Non-pigmented ciliary epithelial cell (primary cell): ENCODE measurements around the gene SLIT1.
A peak's percentile ranks its signal among the peaks of the same experiment; 100 is the strongest.
"Not testable (repeated sequence)": the region's sequence is repeated elsewhere in the genome, so short reads cannot be mapped to it uniquely, and the experiment has no call there.

ENCODE experiments used
- DNase-seq: peaks from one replicate; pipeline ENCODE4 v3.0.0-alpha.2; 2010; ENCODE audit warnings: low read depth

SLIT1 gene

DNA sequence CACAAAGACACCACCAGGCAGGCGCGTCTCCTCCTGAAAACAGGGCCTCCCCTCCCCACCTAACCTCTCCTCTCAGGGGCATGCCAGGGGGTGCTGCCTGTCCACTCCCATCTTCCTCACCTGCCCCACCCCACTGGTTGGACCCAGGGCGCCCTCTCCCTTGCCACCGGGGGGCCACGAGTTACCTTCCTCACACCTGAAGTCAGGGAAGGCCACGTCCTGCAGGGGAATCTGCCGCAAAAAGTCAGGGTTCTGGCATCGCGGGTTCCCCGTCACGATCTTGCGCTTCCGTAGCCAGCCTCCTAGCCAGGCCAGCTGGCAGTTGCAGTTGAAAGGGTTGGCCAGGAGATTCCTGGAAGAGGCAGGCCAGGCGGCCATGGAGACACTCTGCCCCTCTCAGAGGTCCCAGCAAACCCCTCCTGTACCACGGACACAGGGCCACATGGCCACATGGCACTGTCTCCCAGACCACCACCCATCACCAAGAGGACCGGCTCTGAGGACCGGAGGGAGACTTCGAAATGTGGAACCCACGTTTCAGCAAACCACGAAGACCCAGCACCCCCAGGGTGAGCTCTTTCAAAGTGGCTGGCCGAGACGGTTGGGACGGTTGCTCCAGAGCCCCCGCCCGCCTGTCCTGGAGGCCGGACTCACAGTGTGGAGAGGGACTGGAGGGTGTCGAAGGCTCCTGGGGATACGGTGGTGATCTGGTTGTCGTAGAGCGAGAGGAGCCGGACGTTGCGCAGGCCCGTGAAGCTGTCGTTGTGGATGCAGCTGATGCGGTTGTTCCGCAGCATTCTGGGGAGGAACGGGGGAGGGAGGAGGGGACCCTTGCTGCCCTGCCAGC lies 142.8 kb downstream of the SLIT1 start:
- DNase-seq: no peak

DNA sequence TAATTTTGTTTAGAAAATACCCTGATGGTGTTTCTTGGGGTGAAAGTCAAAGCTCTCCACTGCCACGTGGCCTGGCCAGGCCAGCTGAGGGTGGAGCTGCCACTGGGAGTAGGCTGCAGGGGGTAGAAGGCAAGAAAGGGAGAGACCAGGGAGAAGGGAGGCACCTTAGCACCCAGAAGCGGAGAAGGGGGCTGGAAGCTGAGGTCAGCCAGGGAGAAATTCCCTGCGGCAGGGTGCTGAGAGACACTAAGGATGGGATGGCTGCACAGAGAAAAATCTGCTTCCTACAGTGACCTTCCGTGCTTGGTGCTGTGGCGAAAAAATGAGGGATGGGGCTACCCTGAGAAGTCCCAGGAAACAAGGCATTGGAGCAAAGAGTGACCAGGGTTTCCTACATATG lies 143.7 kb downstream of the SLIT1 start:
- DNase-seq: no peak

DNA sequence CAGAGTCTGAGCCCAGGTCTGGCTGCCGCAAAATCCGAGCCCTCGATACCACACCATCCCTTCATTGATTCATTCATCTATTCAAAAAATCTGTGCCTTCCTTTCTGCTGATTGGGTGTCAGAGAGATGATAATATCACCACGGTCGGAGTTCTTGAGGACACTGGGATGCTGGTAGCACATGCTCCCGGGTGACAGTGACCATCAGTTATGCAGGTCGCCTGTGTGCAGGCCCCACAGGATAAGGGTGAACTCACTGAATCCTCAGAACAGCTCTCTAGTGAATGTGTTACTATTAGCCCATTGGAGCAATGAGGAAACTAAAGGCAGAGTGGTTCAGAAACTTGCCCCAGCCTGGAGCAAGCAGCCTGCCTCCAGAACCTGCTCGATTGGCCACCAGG lies 145.1 kb downstream of the SLIT1 start:
- no peak for DNase-seq

DNA sequence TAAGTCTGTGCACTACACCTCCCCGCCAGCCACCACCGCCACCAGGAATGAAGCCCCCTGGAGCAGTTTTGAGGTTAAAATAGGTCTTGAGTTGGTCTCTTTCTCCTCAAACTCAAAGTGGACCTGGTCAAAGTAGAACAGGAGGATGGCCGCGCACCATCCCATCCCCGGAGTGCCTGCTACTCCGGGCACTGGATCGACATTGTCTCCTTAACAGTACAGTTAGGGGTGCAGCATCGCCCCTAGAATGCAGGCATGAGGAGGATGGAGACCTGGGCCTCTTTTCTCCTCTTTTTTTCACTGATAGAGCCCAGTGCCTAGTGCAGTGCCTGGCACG lies 145.5 kb downstream of the SLIT1 start:
- DNase-seq: no peak

DNA sequence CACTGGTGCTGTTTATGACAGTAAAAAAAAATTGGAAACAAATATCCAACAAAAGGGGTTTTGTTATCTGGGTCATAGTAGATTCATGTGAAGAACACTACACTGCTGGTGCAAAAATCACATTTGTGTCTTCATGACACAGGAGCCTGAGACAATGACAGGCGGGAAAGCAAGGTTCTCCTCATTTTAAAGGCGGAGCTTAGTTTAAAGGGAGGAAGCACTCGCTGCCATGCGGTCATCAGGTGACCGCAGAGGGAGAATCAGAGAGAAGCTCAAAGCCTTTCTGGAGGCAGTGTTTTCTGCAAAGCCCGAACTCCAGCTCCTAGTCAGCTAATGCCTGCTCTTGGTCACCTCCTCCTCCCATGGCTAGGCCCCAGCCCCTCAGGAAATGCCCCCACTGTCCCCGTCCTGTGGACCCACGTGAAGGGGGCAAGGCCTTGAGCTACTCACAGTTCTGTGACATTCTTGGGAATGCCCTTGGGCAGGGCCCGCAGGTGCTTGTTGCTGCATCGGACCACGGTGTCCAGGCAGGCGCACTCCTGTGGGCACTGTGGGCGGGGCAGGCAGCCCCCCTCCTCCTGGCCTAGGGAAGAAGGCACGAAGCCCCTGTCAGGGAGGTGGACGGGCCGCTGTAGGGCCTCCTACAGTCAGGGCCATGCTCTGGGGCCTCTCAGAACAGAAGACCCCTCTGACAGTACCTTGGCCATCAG lies 146.1 kb downstream of the SLIT1 start:
- no peak for DNase-seq

DNA sequence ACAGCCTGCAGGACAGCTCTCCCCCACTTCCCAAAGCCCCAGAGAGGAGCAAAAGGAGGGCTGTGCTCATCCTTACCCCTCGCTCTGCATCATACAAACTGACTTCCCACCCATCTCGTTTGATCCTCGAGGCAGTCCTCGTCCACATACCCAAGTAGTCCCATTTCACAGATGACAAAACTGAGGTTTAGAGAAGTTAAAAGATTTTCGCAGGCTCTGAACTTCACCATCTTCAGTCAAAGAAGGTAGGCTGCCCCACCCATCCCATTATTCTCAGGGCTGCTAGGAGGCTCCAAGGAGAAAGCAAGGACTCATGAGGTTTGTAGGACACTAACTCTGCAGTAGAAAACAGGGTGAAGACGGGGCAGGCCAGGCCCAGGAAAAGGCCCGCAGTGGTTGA lies 147.1 kb downstream of the SLIT1 start:
- no peak for DNase-seq

DNA sequence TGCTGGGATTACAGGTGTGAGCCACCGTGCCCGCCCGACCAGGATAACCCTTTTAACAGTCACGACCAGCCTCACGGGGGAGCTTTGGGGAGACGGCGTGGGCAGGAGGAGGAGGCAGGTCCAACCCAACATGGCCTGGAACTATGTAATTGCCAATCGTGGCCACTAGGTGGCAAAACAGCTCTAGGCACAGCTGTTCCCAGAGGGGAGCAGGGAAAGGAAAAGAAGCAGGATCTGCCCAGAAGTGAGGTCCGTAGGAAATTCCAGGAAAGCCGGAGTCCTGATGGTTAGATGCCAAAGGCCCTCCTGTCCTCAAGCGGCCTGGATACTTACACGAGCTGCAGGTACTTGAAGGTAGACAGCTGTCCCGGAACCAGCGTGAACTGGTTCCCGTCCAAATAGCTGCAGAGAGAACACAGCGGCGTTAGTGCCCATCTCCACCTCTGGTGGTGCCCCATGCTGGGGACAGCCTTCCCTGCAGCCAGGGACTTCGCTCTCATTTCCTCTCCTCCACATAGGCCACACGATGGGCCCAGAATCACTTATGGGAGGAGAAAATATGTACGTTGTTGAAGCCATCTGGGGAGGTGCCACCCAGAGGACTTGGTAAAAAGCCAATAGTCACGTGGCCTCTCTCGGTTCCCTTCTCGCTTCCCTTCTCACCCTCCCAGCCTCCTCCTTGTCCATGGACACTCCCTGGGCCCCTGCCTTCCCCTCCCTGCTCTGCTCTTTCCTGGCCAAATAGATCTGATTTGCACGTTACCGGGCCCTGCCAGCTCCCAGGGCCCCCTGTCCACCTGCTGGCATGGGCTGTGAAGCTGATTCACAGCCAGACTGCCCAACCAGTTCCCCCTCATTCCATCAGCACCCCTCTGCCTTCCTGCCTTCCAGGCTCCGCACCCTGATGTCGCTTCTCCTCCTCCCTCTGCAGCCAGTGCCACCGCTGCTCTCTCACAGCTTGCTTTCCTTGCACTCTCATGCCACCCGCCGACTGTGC lies 148.1 kb downstream of the SLIT1 start:
- DNase-seq: peak; percentile 32

DNA sequence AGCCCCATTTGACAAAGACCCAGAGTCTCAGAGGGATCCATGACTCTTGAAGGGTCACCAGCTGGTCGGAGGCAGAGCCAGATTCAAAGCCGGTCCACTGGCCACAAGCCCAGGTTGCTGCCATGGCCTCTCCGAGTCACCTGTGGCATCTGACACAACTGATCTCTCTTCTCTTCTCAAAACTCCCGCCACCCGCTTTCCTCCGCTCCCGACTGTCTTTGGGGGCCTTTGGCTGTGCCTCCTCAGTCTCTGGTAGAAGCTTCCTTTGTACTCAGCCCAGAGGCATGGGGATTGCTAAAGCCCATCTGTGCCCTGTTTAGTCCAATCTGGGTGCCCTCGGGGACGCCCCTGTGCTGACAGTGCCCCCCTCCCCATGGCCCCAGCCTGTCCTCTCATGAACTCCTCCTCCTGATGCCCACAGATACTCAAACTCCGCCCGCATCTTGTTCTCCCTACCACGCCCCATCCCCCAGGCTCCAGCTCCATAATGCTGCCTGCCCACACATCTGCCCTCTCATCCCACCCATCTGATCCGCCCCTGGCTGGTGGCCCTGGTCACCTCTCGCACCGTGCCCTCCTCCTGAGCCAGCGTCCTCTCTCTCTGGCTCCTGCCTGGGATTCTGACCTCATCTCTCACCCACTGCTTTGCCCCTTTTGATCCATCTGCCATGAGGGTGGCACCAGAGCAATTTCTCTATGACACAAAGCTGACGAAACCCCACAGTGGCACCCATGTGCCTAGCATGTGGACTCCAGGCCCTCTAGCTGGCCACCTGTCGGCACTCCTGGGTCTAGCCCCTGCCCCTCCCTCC lies 150.6 kb downstream of the SLIT1 start:
- DNase-seq: no peak

DNA sequence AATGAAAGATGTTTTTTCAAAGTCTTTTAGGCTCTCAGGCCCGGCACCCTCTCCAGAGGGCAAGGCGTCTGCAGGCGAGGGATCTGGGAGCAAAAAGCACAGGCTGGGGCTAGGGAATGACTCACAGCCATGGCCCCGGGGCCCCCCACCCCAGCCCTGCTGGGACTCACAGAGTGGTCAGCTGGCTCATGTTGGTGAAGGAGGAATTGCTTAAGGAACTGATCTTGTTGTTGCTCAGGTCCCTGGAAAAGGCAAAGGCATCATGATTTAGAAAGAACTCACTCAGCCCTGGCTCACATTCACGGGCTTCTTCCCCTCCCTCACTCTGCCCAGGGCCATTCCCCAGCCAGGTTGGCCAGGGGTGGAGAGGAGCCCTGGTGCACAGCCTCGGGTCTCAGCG lies 151.5 kb downstream of the SLIT1 start:
- no peak for DNase-seq

DNA sequence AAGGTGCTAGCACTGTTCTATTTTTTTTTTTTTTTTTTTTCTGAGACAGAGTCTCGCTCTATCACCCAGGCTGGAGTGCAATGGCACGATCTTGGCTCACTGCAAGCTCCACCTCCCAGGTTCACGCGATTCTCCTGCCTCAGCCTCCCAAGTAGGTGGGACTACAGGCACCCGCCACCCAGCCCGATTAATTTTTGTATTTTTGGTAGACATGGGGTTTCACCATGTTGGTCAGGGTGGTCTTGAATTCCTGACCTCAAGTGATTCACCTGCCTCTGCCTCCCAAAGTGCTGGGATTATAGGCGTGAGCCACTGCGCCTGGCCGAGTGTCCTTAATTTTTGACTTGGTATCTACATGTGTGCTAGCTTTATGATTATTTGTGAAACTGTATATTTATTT lies 151.9 kb downstream of the SLIT1 start:
- DNase-seq: not testable (repeated sequence)

DNA sequence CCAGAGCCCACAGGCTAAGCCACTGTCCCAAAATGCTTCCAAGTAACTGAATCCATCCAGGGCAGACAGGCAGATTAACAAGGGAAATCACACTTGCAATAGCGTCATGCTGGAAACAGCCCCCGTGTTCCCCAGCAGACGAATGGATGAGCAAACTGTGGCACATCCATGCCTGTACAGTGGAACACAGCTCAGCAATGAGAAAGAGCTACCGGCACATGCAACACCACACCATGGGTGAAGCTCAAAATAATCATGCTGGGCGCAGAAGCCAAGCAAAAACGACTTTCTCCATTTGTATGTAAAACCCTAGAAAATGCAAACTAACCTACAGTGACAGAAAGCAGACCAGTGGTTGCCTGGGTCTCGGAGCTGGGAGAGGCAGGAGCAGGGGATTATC lies 153.1 kb downstream of the SLIT1 start:
- DNase-seq: no peak

DNA sequence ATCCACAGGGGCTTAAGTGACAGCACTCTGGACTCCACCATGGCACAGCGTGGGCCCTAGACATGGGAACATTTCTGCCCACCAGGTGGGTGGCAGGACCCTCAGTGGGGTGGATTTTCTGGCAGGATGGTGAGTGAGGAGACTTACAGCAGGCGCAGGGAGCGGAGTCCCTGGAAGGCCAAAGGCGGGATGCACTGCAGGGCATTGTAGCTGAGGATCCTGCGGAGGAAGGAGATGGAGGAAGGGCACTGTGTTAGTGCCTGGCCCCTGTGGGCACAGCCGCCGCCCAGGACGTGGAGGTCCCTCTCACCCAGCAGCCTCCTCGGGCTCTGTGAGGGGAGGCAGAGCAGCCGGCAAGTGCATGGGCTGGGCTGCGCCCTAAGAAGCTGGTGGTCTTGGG lies 154.3 kb downstream of the SLIT1 start:
- no peak for DNase-seq

DNA sequence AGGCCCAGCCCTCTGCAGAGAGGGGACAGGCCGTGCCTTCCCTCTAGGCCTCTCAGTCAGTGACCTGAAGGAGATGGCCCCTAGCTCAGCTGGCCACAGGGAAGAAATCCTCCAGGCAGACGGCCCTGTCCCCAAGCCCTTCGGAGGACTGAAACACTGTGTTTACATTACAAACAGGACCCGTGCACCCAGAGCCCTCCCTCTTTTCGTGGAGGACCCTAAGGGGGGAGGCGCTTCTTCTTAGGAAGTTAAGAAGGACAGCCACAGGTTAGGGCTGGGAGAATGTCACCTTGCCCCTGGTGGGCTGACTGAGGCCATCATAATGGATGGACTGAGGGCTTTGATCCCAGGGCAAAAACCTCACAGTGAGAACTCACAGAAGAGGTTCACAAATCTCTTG lies 154.9 kb downstream of the SLIT1 start:
- no peak for DNase-seq

DNA sequence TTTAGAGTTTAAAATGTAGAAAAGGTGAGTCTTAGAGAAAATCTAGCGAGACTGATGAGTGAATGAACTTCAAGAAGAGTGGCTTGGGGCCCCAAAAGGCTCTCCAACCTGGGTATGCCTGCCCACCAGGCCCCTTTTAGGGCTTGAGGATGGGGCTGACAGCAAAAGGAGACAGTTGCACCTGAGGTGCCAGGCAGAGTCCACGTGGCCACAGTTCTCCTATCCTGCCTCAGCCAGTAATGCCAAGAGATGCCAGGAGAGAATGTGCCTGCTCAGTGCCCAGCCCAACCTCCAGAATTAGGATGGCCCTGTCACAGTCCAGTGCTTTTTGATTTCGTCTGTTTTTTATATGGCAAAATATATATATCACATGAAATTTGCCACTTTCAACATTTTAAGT lies 156.5 kb downstream of the SLIT1 start:
- DNase-seq: no peak

DNA sequence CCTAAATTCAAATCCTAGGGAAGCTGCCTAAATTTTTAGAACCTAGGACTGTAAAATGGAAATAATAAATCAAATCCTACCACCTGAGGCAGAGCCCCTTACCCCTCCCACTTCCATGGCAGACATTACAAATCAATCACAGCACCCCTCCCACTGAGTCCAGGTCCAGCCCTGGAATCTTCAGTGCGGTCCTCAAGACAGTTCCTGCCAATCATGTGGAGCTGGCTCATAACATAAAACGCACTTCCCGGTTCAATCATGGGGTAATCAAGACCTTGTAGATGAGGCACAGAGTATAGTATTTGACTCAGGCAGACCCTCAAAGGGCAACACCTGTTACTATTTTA lies 157.0 kb downstream of the SLIT1 start:
- DNase-seq: no peak

DNA sequence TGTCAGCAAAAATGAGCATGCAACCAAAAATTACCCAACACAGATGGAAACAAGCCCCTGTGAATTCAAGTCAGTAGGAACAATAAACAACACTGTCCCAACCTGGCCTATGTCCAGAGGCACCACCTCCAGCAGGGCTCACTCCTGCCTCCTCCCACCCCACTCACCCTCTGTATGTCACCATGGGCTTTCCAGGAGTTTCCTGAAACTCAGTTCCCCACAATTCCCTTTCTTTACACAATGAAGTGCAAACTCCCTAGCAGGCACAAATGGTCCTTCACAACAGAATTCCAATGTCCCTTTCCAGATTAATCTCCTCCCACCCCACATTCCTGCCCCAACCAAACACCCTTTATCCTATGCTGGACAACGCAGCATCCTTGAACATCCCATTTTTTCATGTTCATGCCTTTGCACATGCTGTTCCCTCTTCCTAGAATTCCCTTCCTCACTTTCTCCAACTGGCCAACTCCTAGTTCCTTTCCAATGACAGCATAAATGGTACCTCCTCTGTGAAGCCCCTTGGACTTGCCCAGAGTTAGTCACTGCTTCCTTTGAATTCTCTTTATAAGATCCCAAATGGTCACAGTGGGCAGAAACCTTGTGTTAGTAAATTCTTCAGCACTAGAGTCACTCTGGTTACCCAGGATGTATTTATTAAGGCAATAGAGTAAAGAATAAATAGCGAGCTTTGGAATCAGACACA lies 157.5 kb downstream of the SLIT1 start:
- DNase-seq: peak; percentile 28

DNA sequence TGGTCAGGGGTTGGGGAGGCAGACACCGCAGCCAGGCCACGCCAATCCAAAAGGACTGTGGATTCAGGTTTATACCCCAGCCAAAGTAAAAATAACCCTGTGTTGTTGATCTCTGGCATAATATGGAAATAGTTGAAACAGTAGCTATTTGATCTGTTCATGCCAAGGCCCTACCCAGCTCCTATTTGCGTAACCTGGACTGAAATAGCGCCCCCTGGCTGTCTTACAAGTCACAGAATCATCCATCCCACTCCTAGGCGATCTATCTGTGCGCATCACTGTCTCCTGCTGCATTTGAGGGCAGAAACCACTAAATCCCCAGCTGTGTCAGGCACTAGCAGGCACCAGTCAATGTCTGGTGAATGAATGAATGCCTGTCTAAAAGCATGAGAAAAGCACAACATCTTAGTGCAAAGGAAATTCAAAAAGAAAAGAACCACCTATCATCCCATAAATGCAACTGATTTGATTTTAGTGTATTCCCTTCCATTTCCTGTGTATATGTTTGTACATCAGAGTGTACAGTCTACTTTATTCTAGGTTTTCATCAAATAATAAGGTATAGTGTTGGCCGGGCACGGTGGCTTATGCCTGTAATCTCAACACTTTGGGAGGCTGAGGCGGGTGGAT lies 160.0 kb downstream of the SLIT1 start:
- no peak for DNase-seq

DNA sequence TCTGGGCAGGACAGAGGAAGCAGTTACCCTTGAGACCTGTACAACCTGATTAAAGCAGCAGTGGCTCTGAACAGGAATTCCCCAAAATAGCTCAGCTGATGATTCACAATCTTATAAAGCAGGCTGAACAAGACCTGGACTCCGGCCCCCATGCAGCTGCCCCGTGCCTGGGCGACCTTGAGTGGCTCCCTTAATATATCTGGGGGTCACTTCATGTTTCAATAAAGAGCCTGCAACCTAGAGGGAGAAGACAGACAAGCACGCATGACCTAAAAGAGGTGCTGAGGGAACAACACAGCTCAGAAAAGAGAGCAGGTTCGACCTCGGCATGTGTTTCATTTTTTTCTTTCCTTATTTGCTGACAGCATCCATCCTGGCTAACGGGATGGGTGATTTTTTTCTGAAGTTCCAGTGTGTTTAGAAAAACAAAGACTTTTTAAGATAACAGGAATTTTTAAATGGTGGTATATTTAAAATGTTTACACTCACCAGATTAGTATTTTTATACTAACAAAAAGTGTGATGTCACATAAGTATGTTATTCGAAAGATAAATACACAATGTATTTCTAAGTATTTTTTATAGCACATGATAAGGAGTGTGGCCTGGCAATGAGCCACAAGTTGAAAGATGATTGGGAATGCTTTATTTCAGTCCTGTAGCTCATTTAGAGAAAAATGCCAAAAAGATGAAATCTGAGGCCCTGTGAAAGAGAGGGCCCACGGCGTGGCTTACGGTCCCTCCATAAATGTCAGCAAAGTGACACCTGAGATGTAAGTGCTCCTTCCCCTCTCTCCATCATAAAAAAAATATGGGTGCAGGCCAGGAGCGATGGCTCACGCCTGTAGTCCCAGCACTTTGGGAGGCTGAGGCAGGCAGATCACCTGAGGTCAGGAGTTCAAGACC lies 161.3 kb downstream of the SLIT1 start:
- DNase-seq: peak; percentile 65

DNA sequence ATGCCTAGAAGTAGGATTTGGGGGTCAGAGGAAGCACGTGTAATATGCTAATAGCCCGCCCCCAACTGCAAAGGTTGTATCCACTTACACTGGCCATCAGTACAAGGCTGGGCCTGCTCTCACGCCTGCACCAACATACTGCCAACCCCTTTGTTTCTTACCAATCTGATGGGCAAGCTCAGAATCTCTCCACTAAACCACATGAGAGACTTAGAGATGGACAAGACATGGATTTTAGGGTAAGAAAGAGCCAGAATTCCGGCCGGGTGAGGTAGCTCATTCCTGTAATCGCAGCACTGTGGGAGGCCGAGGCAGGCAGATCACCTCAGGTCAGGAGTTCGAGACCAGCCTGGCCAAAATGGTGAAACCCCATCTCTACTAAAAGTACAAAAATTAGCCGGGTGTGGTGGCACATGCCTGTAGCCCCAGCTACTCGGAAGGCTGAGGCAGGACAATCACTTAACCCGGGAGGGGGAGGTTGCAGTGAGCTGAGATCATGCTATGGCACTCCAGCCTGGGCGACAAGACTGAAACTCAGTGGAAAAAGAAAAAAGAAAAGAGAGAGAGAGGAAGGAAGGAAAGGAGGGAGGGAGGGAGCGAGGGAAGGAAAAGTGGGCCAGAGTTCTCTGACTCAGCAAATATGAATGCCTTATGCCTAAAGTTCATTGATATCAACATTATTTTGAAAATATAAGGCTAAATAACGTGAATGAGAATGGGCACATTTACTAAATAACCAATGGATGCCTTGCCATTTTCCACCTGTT lies 162.2 kb downstream of the SLIT1 start:
- DNase-seq: no peak
